ENCODE data around the gene SEZ6.

SEZ6 gene

DNA sequence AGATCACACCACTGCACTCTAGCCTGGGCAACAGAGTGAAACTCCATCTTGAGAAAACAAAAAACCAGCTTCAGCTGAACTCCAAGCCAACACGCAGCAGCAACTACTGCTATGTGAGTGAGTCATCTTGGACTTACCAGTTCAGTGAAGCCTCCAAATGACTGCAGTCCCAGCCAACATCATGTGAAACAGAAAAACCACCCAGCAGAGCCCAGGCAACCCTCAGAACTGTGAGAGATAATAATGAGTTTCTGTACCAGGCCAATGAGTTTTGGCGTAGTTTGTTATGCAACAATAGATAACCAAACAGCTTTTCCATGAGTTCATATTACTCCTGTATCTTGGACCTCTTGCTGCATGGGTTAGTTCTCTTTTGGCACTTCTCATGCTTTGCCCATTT is 77.8 kb downstream of the SEZ6 start:
- TF ChIP-seq POLR2AphosphoS5 (IDR thresholded peaks at IDR 0.05; ENCODE audit: low read depth, low read length) (no peak), POLR2A (IDR thresholded peaks at IDR 0.05; ENCODE audit: low read depth, low read length) (no peak), TAF1 (IDR thresholded peaks at IDR 0.05; ENCODE audit: borderline replicate concordance, low read depth, low read length) (no peak)
- FAIRE-seq (peak; percentile 51), DNase-seq (ENCODE audit: insufficient read length) (no peak)

DNA sequence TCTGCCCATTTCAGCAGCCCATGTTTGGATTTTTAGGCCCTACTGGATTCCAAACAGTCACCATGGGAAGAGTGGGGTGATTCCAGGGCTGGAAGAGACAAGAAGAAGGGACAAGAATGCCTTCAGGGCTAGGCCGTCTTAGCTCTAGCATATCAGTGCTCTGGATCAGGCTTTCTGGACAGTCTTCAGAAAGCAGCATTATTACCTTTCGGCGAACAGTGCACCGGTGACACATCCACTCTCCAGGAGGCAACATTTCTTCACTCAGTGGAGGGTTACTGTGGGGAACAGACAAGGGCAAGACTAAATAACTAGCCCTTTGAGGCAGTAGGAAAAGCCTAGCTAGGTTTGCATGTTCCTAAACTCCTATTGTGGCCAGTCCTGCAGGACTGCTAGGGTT is 79.0 kb downstream of the SEZ6 start:
- TF ChIP-seq POLR2A (IDR thresholded peaks at IDR 0.05; ENCODE audit: low read depth, low read length) (no peak), POLR2AphosphoS5 (IDR thresholded peaks at IDR 0.05; ENCODE audit: low read depth, low read length) (no peak), TAF1 (IDR thresholded peaks at IDR 0.05; ENCODE audit: borderline replicate concordance, low read depth, low read length) (no peak)
- DNase-seq (ENCODE audit: insufficient read length) (no peak), FAIRE-seq (no peak)

DNA sequence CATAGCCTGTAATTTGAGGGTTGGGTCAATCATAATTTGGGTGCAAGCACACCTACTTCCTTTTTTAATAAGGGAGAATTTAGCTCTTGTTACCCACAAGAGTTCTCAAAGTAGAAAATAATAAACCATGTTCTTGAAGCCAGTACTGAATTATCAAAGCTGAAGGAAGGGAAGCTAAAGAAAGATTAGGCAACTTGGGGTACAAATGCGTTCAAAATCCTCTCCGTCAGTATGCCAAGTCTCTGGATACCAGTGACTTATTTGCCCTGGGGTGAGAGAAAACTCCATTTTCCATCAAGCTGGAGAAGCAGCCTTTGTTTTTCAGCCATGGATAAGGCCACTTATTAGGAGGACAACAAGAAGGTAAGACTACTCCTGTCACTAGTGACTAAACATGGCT is 79.5 kb downstream of the SEZ6 start:
- FAIRE-seq: no peak
- TF ChIP-seq POLR2A (IDR thresholded peaks at IDR 0.05; ENCODE audit: low read depth, low read length) (no peak), POLR2AphosphoS5 (IDR thresholded peaks at IDR 0.05; ENCODE audit: low read depth, low read length) (no peak), TAF1 (IDR thresholded peaks at IDR 0.05; ENCODE audit: borderline replicate concordance, low read depth, low read length) (no peak)
- no peak for DNase-seq (ENCODE audit: insufficient read length)

DNA sequence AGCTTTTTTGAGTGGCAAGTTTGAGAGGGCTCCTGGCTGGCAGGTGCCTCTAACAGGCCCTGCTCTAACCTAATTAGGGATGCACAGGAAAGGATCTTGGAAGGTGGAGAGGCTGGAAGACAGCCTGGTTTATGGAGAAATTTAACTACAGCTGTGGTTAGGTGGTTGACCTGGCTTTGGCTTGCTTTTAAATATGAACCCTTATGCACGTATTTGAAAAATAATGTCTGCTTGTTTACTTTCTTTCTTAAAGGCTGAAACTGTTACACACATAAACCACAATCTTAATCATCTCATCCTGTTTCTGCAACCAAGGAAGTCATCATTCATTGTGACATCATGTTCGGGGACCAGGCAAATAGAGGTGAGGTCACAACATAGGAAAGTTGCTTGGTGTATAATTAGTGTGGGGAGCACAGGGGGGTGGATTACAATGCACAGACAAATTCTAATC is 79.9 kb downstream of the SEZ6 start:
- DNase-seq (ENCODE audit: insufficient read length) (no peak), FAIRE-seq (no peak)
- TF ChIP-seq POLR2AphosphoS5 (IDR thresholded peaks at IDR 0.05; ENCODE audit: low read depth, low read length): no peak
- no peak for TF ChIP-seq POLR2A (IDR thresholded peaks at IDR 0.05; ENCODE audit: low read depth, low read length)
- TF ChIP-seq TAF1 (IDR thresholded peaks at IDR 0.05; ENCODE audit: borderline replicate concordance, low read depth, low read length): no peak

DNA sequence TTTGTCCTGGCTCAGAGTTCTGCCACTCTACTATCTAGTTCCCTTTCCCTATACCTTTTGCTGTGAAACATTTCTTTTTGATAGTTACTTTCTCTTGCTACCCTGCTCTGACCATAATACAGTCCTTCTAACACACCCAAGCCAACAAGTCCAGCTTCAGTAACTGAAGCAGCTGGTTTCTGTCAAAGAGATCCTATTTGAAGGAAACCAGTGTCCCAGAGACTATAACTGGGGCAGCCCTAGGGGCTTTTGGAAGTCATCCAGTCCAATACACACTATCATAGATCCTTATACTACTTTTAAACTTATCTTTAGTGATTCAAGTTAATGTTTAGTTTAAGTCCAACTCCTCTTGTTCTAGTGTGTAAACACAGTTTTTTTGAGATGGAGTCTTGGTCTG is 85.6 kb downstream of the SEZ6 start:
- DNase-seq (ENCODE audit: insufficient read length): no peak
- TF ChIP-seq POLR2AphosphoS5 (IDR thresholded peaks at IDR 0.05; ENCODE audit: low read depth, low read length): no peak
- no peak for TF ChIP-seq TAF1 (IDR thresholded peaks at IDR 0.05; ENCODE audit: borderline replicate concordance, low read depth, low read length)
- no peak for TF ChIP-seq POLR2A (IDR thresholded peaks at IDR 0.05; ENCODE audit: low read depth, low read length)
- no peak for FAIRE-seq

DNA sequence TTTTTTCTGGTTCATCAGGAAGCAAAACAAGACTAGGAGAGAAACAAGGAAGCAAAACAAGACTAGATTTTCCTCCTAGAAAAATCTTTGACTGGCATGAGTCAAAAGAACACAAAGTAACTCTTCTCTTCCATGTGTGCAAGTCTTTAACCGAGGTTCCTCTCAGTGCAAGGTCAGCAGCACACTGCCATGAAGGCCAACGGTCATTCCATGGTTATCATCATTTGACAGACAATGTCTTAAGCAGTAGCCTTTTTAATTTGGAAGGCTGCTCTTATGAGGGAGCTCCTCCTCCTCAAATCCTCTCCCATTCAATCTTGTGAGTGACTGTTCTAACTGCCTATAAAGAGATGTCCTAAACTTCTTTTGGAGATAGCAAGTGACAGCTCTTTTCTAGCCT is 87.5 kb downstream of the SEZ6 start:
- TF ChIP-seq POLR2A (IDR thresholded peaks at IDR 0.05; ENCODE audit: low read depth, low read length): no peak
- no peak for TF ChIP-seq TAF1 (IDR thresholded peaks at IDR 0.05; ENCODE audit: borderline replicate concordance, low read depth, low read length)
- no peak for TF ChIP-seq POLR2AphosphoS5 (IDR thresholded peaks at IDR 0.05; ENCODE audit: low read depth, low read length)
- no peak for FAIRE-seq
- DNase-seq (ENCODE audit: insufficient read length): no peak

DNA sequence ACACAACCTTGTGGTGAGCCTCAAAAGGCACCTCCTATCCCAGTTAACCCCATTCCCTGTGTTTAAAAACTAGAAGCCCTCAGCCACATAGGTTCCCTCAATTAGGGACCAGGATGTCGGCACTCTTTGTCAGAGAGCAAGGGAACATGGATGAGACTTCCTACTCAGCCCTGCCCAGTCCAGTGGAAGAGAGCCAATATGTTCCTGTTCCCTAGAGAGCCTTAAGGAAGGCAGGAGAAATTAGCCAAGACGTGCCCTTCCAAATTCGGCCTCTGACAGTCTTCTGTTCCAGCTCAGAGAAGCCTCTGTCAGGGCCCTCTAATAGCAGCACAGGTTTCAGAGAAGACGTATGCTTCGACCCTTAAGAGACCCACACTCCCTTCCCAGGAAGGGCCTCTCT is 88.4 kb downstream of the SEZ6 start:
- no peak for TF ChIP-seq POLR2AphosphoS5 (IDR thresholded peaks at IDR 0.05; ENCODE audit: low read depth, low read length)
- TF ChIP-seq TAF1 (IDR thresholded peaks at IDR 0.05; ENCODE audit: borderline replicate concordance, low read depth, low read length): no peak
- no peak for TF ChIP-seq POLR2A (IDR thresholded peaks at IDR 0.05; ENCODE audit: low read depth, low read length)
- FAIRE-seq (no peak), DNase-seq (ENCODE audit: insufficient read length) (no peak)

DNA sequence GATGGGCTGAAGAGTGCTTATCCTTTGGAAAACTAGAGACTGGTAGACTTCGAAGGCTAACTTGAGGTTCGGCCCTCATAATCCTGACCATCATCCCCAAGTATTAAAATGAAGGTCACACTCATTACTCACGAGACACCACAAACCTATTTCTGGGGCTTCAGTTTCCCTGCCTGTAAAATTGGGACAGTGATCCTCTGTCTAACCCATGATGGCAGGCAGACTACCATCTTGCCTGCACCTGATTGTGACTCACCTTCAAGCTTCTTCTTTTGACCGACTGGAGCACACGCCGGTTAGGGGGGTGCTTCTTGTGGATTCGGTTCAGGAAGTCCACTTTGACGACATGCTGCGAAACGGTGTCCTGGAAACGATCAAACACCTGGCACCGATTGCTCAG is 88.8 kb downstream of the SEZ6 start:
- no peak for DNase-seq (ENCODE audit: insufficient read length)
- FAIRE-seq: no peak
- no peak for TF ChIP-seq POLR2A (IDR thresholded peaks at IDR 0.05; ENCODE audit: low read depth, low read length)
- no peak for TF ChIP-seq TAF1 (IDR thresholded peaks at IDR 0.05; ENCODE audit: borderline replicate concordance, low read depth, low read length)
- TF ChIP-seq POLR2AphosphoS5 (IDR thresholded peaks at IDR 0.05; ENCODE audit: low read depth, low read length): no peak

DNA sequence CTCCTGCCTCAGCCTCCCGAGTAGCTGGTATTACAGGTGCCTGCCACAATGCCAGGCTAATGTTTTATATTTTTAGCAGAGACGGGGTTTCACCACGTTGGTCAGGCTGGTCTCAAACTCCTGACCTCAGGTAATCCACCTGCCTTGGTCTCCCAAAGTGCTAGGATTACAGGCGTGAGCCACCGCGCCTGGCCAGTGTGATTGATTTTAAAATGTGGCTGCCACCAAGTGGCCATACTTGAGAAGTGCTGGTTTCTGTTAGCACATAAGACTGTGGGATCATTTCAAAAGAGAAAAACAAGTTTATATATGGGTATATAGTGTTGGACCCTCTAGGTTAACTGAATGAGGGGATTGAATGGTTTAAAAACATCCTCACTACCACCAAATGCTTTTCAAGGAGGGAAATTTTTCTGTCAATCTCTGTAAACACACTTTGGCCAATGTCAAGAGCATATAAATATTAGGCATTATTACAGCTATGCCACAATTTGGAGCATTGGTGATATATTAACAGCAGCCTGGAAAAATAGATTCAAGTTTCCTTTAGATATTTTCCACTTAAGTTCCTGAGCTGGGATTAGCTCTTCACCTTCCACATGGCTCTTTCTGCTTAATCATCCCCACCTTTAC is 89.4 kb downstream of the SEZ6 start:
- TF ChIP-seq POLR2A (IDR thresholded peaks at IDR 0.05; ENCODE audit: low read depth, low read length): no peak
- no peak for TF ChIP-seq POLR2AphosphoS5 (IDR thresholded peaks at IDR 0.05; ENCODE audit: low read depth, low read length)
- TF ChIP-seq TAF1 (IDR thresholded peaks at IDR 0.05; ENCODE audit: borderline replicate concordance, low read depth, low read length): no peak
- DNase-seq (ENCODE audit: insufficient read length): no peak
- FAIRE-seq: no peak

DNA sequence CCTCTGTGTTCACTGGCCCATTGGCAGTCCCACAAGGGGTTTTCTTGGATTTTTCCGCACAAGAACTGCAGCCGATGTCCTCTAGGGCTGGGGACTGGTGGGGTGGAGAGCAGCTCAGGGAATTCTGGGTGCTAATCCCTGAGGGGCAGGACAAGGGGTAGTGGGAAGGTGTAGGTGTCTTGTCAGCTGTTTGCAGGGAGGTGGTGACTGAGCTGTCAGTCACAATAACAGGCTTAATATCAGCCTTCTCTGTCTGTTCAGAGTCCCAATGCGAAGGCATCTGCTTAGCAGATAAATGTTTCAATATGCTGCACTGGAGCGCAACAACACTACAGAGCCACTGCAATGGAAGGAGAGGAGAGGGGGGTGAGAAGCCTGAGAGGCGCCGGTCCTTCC is 92.9 kb downstream of the SEZ6 start:
- DNase-seq (ENCODE audit: insufficient read length) (no peak), FAIRE-seq (no peak)
- TF ChIP-seq POLR2AphosphoS5 (IDR thresholded peaks at IDR 0.05; ENCODE audit: low read depth, low read length) (no peak), POLR2A (IDR thresholded peaks at IDR 0.05; ENCODE audit: low read depth, low read length) (no peak), TAF1 (IDR thresholded peaks at IDR 0.05; ENCODE audit: borderline replicate concordance, low read depth, low read length) (no peak)

DNA sequence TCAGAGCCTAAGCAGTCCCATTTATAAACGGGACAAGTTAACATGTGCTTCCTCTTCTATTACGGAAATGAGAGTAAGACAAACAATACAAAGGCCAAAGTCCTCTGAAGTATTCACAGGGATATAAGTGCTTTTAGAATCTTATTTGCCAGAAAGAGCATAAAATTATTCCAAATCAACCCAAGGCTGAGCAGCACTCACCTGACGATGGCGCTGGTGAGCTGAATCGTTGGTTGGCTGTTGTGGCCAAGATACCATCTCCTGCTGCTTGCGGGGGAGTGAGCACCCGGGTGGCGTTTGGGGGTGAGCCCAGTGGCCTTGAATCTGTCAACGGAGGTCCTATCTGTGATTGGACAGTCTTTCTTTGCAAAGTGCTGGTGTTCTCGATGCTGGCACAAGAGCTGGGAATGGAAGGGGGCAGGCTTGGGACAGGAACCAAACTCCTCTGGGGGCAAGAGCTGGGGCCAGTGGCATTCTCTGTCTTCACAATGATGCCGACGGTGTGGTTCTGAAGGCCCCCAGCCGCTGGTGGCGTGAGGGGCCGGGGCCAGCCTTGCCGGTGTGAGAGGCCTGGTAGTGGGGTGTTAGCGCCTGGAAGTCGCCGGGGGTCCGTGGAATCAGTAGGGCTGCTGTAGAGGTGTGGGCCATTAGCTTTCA is 93.4 kb downstream of the SEZ6 start:
- DNase-seq (ENCODE audit: insufficient read length): no peak
- no peak for FAIRE-seq
- no peak for TF ChIP-seq TAF1 (IDR thresholded peaks at IDR 0.05; ENCODE audit: borderline replicate concordance, low read depth, low read length)
- no peak for TF ChIP-seq POLR2AphosphoS5 (IDR thresholded peaks at IDR 0.05; ENCODE audit: low read depth, low read length)
- TF ChIP-seq POLR2A (IDR thresholded peaks at IDR 0.05; ENCODE audit: low read depth, low read length): no peak

DNA sequence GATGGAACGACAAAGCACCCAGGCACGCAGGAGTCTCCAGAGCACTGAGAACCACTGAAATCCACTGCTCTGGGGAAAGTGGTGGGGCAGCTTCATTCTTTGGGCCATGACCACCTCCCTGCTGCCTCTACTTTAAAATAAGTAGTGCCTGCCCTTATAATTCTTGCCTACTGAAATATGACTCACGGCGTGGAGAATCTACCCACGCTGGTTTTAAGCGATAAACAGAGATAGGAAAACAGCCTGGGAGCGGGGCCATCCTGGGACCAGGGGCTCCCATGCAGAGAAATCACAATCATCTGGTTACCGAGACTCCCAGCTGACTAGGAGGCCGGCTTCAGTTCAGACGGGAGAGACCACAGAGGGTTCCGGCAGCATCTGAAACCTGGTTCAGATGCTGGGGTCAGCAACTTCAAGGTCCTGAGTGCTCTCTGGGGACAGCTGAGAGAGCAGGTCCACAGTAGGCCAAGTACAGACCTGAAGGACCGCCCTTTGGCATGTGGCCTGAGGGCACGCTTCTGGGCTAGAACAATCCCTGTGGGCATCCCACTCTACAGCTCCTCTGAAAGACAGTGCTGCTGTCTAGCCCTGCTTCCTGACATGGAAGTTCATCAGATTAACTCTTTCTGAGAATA is 94.3 kb downstream of the SEZ6 start:
- FAIRE-seq: no peak
- DNase-seq (ENCODE audit: insufficient read length): no peak
- TF ChIP-seq POLR2A (IDR thresholded peaks at IDR 0.05; ENCODE audit: low read depth, low read length) (no peak), POLR2AphosphoS5 (IDR thresholded peaks at IDR 0.05; ENCODE audit: low read depth, low read length) (no peak), TAF1 (IDR thresholded peaks at IDR 0.05; ENCODE audit: borderline replicate concordance, low read depth, low read length) (no peak)

Measured in GM12892 (cell line).